UCSD-AML1 (cell line): ENCODE results near the gene SUV39H1.
"Not testable (repeated sequence)": the region's sequence is repeated elsewhere in the genome, so short reads cannot be mapped to it uniquely, and the experiment has no call there.

Source experiments
- DNase-seq: peaks from one replicate; lab custom pipeline; 2025; ENCODE audit not compliant: unreplicated experiment; lab: John Stamatoyannopoulos, UW

The SUV39H1 gene, protein sequence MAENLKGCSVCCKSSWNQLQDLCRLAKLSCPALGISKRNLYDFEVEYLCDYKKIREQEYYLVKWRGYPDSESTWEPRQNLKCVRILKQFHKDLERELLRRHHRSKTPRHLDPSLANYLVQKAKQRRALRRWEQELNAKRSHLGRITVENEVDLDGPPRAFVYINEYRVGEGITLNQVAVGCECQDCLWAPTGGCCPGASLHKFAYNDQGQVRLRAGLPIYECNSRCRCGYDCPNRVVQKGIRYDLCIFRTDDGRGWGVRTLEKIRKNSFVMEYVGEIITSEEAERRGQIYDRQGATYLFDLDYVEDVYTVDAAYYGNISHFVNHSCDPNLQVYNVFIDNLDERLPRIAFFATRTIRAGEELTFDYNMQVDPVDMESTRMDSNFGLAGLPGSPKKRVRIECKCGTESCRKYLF

DNA sequence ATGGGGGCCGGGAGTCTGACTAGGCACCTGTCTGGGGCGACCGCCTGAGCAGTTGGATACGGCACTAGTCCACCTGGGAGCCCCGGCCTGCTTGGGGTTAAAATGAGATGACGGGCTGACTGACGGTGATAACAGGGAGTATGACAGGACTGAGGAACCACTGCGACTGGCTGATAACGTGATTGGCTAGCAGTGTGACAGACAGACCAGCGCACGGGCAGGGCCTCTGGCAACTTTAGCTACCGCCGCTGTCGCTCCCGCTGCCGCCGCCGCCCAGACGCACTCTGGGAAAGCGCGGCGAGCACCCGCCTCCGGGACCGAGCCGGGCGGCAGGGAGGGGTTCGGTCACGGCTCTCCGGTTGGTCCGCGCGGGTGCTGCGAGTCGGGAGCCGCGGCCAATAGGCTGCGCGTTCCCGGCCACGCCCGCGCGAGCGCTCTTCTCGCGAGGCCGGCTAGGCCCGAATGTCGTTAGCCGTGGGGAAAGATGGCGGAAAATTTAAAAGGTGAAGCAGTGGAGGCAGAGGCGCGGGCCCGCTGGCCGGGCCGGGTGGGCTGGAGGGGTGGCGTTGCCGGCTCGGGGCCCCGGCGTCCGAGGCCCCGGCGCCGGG lies at the start of gene SUV39H1:
SUV39H1 (plus strand) TSS at position 434 of the 608 bp plus-strand sequence; CDS start at position 485, 51 bp downstream.
- DNase-seq, result peak; percentile 85

DNA sequence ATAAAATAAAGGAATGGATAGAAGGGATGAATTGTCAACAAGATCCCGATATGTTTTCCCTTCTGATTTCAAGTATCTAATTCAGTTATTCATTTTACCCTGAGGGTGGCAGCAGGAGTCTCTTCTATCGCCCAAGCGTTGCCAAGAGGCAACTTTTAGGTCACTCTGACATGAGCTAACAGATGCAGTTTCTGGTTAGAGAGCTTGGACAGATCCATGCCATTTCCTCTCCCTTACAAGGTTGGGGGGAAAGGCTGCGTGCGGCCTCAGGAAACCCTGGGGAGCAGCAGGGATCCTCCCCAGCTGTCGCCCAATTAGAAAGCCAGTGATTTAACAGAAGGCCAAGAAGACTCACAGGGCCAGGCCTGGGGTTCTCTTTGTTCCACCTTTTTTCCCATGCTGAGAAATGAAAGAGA lies 48.2 kb upstream of the SUV39H1 start:
- DNase-seq, result peak; percentile 32

DNA sequence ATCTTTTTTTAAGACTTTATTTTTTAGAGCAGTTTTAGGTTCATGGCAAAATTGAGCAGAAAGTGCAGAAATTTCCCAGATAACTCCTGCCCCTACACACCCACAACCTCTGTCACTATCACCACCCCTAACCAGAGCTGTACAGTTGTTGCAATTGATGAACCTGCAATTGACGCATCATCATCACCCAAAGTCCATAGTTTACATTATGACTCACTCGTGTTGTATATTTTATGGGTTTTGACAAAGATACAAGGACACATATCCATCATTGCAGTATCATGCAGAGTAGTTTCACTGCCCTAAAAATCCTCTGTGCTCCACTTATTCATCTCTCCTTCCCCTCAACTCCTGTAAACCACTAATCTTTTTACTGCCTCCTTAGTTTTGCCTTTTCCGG lies 47.4 kb upstream of the SUV39H1 start:
- DNase-seq, result no peak

DNA sequence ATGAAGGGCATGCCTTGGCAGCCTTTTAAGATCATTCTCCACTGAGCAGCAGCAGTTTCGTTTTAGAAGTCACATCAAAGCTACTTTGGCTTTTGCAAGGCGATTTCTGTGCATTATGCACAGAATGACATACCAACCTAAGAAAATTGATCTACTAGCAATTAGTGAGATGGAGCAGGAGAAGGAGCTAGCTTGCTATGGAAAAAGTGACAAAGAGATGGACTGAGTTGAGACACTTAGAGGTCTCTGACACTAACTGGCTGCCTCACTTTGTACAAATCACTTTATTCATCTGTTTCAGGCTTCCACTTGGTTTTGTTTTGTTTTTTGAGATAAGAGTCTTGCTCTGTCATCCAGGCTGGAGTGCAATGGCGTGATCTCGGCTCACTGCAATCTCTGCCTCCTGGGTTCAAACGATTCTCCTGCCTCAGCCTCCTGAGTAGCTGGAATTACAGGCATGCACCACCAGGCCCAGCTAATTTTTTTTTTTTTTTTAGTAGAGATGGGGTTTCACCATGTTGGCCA lies 44.4 kb upstream of the SUV39H1 start:
- DNase-seq, result not testable (repeated sequence)

DNA sequence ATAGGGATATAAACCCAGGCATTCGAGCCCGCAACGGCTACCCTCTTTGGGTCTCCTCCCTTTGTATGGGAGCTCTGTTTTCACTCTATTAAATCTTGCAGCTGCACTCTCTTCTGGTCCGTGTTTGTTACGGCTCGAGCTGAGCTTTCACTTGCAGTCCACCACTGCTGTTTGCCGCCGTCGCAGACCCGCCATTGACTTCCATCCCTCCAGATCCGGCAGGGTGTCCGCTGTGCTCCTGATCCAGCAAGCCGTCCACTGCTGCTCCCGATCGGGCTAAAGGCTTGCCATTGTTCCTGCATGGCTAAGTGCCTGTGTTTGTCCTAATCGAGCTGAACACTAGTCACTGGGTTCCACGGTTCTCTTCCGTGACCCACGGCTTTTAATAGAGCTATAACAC lies 41.8 kb upstream of the SUV39H1 start:
- not testable (repeated sequence) for DNase-seq

DNA sequence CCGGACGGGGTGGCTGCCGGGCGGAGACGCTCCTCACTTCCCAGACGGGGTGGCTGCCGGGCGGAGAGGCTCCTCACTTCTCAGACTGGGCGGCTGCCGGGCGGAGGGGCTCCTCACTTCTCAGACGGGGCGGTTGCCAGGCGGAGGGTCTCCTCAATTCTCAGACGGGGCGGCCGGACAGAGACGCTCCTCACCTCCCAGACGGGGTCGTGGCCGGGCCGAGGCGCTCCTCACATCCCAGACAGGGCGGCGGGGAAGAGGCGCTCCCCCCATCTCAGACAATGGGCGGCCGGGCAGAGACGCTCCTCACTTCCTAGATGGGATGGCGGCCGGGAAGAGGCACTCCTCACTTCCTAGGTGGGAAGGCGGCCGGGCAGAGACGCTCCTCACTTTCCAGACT lies 36.8 kb upstream of the SUV39H1 start:
- DNase-seq, result not testable (repeated sequence)

DNA sequence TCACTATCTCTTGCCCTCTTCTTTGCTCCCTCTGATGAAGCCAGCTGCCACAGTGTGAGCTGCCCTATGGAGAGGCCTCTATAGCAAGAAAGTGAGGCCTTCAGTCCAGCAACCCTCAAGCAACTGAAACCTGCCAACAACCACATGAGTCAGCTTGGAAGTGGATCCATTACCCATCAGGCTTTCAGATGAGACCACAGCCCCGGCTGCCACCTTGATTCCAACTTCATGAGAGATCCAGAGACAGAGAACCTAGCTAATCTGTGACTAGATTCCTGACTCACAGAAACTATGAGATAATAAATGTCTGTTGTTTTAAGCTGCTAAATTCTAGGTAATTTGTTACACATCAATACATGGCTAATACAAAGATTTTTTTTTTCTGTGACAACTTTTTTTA lies 33.3 kb upstream of the SUV39H1 start:
- DNase-seq, result no peak

DNA sequence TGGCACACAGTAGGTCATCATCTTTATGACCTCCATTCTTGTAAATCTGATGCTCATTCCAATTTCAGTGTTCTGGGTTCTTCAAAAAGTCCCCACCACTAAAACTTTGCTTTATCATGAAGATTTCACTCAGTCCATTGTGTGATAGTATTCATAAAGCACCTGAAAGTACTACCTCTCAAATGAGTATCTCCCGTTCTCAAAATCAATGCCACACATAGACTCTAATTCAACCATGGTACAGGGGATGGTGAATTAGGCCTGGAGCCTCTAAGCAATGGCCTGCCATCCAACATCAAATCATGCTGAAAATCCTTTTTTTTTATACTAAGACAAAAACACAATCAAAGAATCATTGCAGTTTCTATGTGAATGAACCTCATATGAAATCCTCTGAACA lies 32.4 kb upstream of the SUV39H1 start:
- no peak for DNase-seq

DNA sequence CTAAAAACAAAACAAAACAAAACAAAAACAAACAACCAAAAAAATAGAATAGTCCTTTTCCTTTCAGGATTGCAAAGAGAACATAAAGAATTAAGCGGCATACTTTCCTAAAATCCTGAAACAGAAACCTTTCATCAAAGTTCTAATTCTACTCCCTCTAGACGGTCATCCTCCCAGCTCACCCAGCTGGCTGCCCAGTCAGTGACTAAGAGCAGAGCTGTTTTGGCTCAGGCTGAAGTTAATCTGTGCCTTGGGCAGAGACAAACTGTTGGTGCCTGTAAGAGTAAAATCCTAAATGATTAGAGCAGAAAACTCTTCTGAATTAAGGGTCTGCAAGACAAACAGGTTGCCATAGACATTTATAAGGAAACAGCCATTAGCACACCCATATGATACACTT lies 30.5 kb upstream of the SUV39H1 start:
- DNase-seq, result no peak

DNA sequence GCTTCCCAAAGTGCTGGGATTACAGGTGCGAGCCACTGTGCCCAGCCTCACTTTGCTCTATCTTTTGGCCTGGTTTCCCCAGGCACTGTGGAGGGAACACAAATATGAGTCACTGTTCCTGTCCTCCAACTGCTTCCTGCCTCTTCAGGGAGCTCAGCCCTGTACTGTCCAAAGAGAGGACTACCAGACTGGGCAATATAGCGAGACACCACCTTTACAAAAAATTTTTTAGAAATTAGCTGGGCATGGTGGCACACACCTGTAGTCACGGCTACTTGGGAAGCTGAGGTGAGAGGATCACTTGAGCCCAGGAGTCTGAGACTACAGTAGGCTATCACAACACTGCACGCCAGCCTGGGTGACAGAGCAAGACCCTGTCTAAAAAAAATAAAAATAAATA lies 29.9 kb upstream of the SUV39H1 start:
- DNase-seq, result no peak

DNA sequence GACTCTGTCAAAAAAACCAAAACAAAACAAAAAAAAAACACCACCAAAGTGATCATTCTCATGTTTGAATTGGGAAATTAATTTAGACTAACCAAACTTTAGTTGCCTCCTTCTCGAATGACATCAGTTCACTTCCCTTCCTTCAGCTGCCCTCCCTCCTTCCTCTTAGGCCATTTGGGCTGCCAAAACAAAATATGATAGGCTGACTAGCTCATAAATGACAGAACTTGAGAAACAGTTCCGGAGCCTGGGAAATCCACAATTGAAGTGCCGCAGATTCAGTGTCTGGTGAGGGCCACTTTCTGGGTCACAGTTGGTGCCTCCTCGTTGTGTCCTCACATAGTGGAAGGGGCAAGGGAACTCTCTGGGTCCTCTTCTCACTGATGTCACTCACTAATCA lies 29.0 kb upstream of the SUV39H1 start:
- DNase-seq, result no peak

DNA sequence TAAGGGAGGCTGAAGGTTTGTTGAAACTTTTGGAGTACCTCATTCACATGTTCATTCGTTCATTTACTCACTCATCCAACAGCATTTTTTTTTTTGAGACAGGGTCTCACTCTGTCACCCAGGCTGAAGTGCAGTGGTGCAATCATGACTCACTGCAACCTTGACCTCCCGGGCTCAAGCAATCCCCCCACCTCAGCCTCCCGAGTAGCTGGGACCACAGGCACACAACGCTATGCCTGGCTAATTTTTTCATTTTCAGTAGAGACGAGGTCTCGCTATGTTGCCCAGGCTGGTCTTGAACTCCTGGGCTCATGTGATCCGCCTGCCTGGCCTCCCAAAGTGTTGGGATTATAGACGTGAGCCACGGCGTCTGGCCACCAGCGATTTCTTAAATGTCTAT lies 28.3 kb upstream of the SUV39H1 start:
- DNase-seq, result not testable (repeated sequence)

DNA sequence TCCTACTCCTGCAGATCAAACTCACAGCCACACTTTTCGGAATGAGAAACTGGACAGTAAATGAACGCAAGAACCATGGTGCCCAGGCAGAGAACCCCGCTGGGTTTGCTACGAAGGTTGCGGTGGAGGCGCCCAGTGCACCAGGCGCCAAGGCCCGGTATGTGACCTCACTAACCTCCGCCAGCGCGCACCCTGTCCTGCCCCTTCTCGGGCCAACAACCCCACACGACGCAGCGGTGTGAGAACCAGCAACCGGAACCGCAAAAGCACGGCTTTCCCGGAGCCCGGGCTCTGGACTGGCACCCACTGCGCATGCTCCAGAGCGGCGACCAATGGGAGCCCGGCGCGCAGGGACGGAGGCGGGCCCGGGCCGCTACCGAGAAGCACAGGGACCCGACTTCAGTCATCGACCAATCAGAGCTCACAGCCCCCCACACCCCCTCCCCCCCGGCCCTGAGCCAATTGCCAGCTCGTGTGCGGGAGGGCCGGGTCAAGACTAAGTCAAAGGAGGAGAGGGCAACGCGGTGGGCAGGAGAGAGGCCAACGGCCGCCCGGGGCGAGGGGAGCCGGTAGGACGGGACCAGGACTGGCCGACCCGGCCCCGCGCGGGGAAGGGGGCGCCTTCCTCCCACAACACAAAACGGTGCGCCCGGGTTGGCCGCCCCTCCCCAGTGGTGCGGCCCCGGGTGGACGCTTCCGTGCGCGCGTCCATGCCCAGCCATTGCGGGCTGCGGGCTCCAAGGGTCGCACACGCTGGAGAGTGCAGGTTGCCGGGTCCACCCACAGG lies 20.2 kb upstream of the SUV39H1 start:
- DNase-seq, result peak; percentile 90

DNA sequence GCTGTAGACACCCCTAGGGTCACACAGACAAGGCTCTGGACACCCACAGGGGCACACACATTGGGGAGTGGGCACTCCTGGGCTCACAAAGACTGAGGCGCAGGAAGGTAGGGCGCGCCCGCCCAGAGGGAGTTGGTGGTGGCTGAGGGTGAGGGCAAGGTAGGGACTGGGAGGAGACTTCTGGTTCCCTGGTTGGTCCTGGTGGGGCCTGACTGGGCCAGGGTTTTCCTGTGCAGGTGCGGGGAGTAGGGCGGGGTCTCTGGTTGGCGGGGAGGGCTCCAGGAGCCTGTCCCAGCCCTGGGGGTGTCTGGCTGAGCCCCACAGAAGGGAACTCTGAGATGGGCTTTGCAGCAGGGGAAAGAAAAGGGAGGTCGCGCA lies 19.7 kb upstream of the SUV39H1 start:
- no peak for DNase-seq

DNA sequence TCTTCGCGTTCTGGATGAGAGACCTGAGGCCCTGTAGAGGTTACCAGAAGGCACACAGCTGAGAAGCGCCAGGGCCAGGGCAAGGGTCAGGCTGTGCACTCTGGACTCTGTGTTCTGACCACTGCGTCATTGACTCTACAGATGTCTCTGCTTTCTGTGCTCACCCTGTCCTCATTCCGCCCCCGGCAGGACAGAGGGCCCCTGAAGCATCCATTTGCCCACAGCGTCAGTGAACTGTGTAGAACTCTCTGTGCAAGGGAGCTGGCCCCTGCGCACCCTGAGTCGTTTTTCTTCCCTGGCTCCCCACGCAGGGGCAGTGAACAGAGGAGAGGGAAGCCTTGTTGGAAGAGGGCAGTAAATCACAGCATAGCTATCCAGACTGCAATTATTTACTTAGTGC lies 19.0 kb upstream of the SUV39H1 start:
- no peak for DNase-seq

DNA sequence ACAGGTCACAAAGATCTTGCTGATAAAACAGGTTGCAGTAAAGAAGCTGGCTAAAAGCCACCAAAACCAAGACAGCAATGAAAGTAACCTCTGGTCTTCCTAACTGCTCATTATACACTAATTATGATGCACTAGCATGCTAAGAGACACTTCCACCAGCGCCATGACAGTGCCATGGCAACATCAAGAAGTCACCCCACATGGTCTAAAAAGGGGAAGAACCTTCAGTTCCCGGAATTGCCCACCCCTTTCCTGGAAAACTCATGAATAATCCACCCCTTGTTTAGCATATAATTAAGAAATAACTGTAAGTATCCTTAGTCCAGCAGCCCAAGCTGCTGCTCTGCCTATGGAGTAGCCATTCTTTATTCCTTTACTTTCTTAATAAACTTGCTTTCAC lies 16.1 kb upstream of the SUV39H1 start:
- peak; percentile 32 for DNase-seq

DNA sequence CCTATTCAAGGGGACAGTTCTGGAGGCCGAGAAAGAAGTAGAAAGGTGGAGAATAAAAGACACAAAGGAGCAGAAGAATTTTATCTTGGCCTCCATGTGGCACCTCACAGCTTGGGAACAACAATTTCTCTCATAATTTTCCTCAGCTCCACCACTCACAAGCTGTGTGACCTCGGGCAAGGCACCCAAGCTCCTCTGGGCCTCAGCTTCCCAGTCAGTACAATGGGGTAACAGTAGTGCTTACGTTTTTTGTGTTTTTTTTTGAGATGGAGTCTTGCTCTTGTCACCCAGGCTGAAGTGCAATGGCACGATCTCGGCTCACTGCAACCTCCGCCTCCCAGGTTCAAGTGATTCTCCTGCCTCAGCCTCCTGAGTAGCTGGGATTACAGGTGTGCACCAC lies 15.6 kb upstream of the SUV39H1 start:
- not testable (repeated sequence) for DNase-seq

DNA sequence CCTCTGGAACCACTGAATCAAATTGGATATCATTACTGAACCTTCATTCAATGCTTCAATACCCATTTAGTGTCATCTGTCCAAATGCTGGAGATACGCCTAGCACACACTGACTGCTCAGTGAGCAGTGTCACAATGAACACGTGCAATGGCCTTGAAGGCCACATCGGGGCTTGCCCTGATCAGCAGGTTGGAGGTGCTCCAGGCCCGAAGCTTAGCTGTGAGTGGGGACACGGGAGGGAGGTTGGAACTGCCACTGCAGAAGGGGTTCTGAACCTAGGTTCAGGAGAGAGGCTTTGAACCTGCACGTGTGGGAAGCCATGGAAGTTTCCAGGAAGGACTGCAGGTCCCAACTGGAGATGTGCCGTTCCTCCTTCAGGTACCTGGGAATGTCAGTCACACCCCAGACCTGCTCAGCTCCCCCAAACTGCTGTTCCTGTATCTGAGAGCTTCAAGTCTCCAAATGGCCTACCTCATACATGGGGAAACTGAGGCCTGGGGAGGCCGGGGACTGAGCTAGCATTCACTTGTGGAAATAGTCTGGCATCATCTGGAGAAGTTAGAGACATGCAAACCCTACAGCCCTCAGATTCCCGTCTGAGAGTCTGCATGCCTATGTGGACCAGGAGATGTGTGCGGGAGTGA lies 14.9 kb upstream of the SUV39H1 start:
- no peak for DNase-seq

DNA sequence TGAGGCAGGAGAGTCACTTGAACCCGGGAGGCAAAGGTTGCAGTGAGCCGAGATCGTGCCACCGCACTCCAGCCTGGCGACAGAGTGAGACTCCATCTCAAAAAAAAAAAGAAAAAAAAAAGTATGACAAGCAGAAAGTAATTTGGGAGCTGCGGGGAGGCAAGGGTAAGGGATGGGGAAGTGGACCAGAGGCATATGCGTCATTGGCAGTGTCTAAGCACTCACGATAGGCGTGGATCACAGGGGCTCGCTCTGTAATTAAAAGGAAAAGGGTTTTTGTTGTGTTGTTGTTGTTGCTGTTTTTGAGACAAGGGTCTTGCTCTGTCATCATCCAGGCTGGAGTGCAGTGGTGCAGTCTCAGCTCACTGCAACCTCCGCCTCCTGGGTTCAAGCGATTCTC lies 13.7 kb upstream of the SUV39H1 start:
- DNase-seq, result not testable (repeated sequence)

DNA sequence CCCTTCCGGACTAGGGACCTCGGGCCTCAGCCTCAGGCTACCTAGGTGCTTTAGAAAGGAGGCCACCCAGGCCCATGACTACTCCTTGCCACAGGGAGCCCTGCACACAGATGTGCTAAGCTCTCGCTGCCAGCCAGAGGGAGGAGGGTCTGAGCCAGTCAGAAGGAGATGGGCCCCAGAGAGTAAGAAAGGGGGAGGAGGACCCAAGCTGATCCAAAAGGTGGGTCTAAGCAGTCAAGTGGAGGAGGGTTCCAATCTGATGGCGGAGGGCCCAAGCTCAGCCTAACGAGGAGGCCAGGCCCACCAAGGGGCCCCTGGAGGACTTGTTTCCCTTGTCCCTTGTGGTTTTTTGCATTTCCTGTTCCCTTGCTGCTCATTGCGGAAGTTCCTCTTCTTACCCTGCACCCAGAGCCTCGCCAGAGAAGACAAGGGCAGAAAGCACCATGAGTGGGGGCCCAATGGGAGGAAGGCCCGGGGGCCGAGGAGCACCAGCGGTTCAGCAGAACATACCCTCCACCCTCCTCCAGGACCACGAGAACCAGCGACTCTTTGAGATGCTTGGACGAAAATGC lies 13.0 kb upstream of the SUV39H1 start, which contains the start of gene WAS:
WAS (plus strand) TSS at position 389 of the 572 bp plus-strand sequence; CDS start at position 444, 55 bp downstream.
- peak; percentile 64 for DNase-seq

DNA sequence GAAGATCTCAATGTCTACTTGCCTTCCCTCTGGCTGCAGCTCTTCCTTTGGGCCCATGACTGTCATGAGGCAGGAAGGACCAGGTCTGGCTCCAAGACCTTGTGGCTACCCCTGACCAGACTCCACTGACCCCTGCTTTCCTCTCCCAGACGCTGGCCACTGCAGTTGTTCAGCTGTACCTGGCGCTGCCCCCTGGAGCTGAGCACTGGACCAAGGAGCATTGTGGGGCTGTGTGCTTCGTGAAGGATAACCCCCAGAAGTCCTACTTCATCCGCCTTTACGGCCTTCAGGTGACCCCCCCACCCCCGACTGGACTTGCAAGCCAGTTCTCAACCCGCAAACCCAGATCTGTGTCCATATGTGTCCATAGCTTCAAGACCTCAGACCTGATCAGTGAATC lies 12.4 kb upstream of the SUV39H1 start:
- no peak for DNase-seq
